HG02678 (cell line): ENCODE results near the gene SLIT3.

Experiments used
- ATAC-seq: cut with Tn5 transposase; IDR thresholded peaks from one replicate; pipeline ENCODE4 v1.9.1; 2021; ENCODE audit warnings: mild to moderate bottlenecking, moderate library complexity; ENCODE audit not compliant: unreplicated experiment

Gene SLIT3

DNA sequence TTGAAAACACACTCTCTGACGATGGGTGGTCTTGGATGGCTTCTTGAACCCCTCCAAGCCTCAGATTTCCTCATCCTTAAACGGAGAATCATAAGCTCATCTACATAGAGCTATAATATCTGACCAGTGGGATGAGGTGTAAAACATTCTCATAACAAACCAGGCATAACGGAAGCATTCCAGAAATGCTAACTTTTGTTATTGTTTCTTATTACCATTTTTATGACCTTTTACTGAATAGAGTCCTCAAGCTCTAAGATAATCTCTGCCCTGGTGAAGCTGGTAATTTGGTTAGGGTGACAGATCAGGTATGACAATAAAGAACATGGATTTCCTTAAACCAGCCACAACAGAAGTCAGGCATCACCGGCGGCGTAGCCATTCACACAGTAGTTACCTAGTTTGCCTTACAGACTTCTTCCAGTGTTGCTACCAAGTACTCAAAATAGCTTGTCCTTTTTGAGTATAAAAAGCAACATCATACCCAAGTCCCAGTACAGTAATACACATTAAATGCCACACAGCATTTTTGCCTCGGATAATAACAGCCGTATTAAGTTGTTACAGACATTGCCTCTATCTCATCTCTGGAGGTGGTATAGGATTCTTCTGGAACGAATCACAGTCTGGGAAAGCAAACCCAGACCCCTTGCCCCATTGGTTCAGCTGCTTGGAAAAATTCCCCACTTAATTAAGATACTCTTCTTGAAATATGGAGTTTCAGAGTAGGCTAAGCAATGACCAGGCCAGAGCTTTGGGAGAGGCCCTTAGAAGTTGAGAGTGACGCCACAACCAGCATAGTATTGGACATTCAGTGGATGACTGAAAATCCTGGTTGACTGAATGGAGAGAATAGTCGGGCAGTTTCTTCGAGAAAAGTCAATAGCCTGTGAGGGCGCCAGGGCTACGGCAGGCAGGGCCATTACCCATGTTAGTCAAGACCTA lies 252.5 kb downstream of the SLIT3 start:
- ATAC-seq = no peak

- ATAC-seq = no peak
Observed at GRCh38 chr5:169044962-169045361, 256.0 kb downstream of the SLIT3 start.

- ATAC-seq = no peak
Observed at GRCh38 chr5:169041180-169041579, 259.8 kb downstream of the SLIT3 start.

- no peak for ATAC-seq
Observed at GRCh38 chr5:169039592-169039991, 261.3 kb downstream of the SLIT3 start.

DNA sequence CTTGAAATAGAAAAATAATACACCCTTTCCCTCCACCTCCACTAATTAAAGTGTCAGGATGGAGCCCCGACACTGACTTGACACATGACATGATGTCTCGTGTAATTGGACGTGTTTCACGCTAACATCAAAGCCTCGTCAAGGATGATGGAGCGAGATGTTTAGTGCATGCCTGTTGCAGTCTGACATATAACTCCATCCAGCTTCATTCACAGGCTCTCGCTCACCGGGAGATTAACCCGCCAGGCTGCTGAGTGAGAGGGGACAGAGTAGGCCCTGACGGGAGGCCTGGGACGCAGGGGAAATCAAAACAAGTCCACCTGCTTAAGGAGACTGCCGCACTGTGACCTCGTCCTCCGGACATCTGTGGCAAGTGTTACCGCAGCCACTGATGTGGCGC lies 263.5 kb downstream of the SLIT3 start:
- no peak for ATAC-seq

DNA sequence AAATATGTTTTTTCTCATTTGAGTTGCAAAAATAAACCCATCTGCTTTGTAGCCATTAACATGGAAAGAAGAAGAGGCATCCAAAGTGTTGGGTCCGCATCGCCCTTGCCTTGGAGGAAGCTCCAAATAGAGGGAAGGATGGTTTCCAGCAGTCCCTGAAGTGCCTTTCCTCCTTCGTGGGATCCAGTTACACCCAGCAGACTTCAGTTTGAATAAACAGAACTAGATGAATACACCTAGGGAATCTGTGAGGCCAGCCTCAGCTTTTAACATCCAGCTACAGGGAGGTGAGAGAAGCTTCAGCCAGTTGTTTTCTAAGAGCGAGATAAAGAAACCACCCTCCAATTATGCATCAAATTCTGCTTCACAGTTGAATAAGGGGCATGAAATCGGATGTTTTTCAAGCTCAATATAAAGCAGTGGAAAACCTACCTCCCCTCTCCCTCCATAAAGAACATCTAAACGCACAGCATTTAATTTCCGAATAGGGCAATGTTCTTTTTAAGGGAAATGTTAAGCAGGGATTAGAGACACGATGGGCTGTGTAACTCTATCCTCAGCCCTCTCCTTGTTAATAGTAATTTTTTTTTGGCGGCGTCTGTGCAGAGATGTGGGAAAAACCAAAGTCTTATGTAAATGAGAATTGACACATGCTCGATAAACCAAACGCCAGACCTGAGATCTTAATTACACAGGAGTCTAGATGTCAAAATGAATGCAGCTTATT lies 264.7 kb downstream of the SLIT3 start:
- no peak for ATAC-seq

DNA sequence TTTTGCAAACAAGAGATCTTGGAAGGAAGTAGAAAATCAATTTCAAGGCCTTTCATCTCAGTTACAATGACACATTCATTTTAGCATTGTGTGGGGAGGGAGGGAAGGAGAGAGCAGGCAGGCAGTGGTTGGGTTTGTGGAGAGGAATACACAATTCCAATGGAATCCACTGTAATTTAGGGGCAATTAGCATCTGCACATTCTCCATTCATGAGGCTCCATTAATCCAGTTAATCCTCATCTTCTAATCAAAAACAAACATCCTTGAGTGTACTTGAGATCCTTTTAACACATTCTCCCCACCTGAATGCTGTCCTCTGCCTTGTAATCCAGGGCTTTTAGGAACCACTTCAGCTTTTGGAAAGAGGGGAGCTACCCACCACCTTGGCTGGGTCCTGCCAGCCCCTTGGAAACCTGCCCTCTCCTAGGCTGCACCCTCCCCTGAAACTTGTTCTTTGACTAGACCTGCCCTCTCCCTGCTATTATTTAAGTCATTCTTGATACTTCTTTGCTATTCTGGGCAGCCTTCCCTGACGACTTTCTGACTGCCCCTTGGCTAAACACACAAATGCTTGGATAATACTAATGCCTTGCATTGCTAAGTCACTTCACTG lies 271.2 kb downstream of the SLIT3 start:
- ATAC-seq = no peak

DNA sequence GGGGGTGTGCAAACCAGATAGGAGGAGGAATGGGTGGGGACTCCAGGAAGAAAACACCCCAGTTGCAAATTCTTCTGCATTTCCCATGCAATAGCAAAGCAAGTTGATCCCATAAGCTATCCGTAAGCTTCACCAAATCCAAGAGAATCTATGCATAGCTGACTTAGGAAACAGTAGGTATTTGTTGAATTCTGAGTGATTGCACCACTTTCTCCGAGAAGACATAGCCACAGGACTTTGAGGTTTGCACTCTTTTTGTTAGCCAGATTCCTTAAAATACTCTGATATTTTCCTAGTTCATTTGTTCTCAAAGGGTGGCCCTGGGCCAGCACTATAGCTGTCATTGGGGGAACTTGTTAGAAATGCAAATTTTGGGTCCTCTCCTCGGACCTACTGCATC lies 271.9 kb downstream of the SLIT3 start:
- ATAC-seq = no peak

DNA sequence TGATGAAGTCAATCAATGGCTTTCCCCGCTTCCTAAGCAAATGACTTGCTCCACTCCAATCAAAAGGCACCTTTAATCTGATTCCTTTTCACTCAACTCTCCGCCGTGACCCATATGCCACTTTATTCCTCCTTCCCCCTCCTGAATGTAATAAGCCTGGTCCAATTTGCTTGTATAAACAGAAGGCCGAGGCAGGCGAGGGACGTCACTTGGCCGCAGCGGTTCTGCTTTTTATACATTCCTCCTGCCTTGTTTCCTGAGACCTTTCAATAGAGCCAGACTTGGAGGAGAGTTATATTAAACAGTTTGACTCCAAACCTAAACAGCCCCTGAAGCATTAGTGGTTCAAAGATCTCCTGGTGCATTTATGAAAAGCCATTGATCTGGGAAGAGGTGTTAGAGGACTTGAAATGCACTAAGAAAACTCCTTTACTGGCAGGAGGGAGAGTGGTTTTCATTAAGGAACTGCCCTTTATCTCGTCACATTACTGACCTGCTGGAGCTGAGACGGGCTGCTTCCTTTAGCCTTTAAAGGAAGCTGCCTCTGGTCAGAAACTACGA lies 273.4 kb downstream of the SLIT3 start:
- no peak for ATAC-seq

DNA sequence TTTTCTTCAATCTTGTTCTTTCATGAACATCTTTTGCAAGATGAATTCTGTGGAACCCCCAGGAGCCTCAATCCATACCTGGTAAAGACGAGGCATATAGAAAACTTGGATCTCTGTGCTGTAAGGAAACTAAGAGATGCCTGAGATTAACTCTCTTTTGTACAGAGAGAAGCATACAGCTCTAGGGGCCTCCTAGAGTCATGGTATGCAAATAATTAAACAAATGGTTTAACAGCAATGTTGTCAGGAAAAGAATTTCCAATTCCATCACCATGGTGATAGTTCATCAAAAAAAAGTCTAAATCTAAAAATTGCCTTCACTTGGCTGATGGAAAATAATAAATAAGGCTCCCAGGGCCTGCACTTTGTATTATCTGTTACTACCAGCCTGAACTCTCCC lies 275.4 kb downstream of the SLIT3 start:
- ATAC-seq = no peak

DNA sequence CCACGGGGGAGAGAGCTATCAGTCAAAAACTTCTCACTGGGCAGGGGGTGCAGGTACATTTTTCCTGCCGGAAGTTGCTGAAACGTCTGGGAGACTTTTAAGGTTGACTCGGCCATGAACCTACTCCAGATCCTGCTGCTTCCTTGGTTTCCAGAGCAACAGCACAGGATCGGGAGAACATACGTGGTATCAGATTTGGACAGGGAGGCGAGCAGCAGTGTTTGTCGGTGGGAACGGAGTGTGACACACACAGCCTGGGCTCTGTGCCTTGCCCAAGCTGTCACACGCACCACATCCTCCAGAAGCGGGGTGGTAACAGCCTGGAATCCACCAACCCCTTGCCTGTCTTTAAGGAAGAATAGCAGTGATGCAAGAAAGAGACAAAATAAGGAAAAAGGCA lies 276.5 kb downstream of the SLIT3 start:
- no peak for ATAC-seq

DNA sequence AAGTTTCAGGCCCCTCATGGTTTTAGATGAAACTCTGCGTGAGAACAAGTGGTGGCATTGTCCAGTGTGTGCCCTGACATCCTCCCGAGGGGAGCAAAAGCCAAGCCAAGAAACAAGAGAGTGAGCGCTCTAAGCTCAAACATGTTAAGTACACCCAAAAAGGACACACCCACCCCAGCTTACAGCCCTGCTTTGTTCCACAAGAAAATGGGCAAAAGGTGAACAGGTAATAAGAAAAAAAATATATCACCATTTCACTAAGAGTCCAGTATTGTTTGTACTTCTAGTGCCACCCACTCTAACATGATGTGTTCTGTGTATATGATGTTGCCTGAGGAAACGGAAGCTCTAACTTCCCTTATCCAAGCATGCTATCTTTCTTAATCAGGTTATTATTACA lies 278.2 kb downstream of the SLIT3 start:
- no peak for ATAC-seq

DNA sequence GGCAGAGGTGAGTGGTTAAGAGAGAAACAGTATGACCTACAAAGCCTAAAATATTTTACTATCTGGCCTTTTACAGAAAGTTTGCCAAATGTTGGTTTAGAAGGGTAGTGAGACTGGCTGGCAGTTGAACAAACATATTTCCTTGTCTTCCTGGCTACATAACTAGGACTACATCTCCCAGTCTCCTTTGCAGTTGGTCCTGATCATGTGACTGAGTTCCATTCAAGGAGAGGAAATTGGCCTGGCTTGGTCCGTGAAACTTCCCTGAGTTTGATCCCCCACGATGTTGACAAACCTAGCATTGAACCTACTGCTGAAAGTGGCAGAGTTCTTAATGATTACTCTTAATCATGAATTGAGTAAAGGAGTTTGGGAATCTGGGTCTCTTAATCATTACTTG lies 280.8 kb downstream of the SLIT3 start:
- ATAC-seq = no peak

GRCh38 chr5:169018925-169019324 lies 282.0 kb downstream of the SLIT3 start:
- ATAC-seq = no peak

DNA sequence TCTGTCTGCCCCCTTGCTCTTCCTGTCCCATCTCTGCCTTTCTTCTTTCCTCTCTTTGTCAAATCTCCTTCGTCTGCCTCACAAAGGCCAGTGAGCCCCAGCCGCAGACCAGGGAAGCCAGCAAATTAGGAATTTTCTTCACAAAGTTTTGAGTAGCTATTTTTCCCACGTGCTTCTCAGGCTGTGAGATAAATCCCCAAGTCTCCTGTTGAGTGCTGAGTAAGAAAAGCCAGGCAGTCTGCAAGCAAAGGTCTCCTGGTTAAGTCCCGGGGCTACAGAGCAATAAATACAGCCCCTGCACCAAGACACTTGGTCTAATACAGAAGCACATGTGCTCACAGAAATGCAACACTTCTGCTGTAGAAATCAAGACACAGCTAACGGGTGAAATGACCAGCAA lies 284.9 kb downstream of the SLIT3 start:
- ATAC-seq = no peak

- ATAC-seq = no peak
Observed at GRCh38 chr5:169013846-169014245, 287.1 kb downstream of the SLIT3 start.

DNA sequence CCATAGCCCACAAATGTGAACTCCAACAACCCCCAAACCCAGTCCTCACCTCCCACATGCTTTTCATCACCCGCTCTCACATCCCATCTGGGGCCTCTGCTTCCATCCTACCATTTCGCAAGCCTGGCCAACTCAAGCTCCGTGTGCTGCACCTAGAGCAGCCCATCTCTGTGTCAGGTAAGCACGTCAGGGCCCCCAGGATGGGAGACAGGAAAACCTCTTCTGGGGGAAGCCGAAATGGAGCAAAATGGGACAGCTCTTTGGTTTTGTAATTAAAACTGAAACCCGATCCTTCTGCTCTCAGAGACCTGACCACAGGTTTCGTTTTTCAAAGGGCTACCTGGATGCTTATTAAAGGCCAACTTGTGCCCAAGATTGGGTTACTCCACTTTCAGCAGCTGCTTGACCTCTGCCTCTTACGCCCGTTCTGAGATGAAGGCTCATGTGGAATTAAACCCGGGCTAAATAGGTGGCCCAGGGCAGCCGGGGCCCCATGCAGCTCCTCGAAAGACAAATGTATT lies 287.7 kb downstream of the SLIT3 start:
- ATAC-seq = no peak

DNA sequence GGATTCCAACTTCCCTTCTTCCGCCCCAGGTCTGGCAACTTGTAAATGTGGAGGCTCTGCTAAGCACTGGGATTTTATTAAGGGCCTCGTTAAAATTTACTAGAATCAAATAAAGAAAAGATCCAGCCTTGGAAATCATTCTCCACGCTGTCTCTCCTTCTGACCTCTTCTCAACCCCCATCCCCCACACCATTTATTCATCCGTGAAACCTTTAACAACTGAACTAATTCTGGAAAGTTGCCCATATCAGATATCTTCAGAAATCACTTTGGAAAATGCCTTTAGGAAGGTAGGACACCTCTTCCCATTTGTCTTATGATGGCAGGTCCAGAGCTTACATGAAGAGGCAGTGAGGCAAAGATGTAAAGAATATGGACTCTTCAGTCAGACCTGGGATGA lies 288.5 kb downstream of the SLIT3 start:
- ATAC-seq = no peak

DNA sequence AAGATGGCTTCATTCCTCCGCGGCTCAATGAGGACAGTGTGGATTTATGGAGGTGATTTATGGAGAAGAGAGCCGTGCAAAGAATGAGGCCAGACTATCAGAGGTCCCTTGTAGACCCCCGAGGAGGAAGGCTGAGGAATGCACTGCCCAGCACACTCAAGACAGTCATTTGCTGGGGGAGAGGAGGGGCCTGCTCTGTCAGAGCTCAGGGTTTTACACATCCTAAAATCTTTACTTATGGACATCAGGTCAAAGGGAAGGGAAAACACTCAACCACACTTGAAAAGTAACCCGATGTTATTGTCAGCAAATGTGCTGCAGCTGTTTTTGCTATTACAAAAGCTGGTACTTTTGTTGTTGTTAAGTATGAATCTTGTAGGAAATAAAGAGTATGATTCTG lies 289.5 kb downstream of the SLIT3 start:
- ATAC-seq = no peak

DNA sequence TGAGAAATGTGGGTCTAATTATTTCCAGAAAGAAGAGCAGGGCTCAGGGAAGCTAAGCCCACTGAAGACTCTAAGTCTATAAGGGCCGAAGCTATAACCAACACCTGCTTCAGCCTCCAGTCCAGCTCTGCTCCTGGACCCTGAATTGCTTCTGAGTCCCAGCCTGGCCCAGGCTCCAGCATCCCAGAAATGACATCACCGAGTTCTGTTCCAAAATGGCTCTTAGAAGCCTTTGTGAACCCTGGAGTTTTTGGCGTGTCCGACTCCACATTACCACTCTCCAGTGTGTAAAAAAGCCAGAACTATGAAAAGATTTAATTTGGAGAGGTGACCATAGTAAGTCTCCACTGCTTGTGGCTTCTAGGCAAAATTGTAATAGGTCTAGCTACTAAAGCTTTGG lies 289.9 kb downstream of the SLIT3 start:
- no peak for ATAC-seq

DNA sequence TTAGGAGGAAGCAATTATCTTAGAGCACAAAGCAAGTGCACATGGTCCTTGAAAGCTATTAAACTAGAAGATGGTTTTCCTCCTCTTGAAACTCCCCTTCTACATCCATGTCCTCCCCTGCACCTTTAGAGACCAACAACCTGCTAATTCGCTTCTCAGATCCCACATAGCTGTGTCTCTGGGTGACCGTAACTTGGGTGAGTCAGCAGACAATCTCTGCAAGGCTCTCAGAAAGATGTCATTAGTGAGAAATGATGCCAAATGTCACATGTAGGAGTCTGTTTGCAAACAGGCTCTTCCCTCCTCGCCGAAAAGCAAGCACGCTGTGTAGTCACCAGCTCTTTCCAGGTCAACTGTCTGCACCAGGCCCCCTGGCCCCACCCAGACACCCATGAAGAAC lies 291.8 kb downstream of the SLIT3 start:
- ATAC-seq = no peak
